Endodermal cell (in vitro differentiated cells): ENCODE results near the gene ANKRD27. TPM values are rescaled to one million over a fixed set of nuclear protein-coding genes. Genes with fewer than 3 reads are reported as not detected.

Experiments
- DNase-seq: peaks from one replicate; pipeline ENCODE4 v3.0.0-alpha.2; 2017
- H3K27ac ChIP-seq: 2 replicates; pipeline ENCODE4 v1.5.1; 2013; ENCODE audit warnings: mild to moderate bottlenecking, low read depth, low read length, moderate library complexity
- H3K27me3 ChIP-seq: 2 replicates; pipeline ENCODE4 v1.6.1; 2013; ENCODE audit warnings: mild to moderate bottlenecking, low read length, moderate library complexity; ENCODE audit not compliant: insufficient read depth, control insufficient read depth, poor library complexity, severe bottlenecking
- H3K36me3 ChIP-seq: 2 replicates; pipeline ENCODE4 v1.7.0; 2013; ENCODE audit warnings: mild to moderate bottlenecking, low read length, moderate library complexity; ENCODE audit not compliant: control insufficient read depth, insufficient read depth
- H3K4me1 ChIP-seq: one replicate; pipeline ENCODE4 v1.7.0; 2013; ENCODE audit warnings: low read length; ENCODE audit not compliant: control insufficient read depth, insufficient read depth
- H3K4me3 ChIP-seq: 2 replicates; pipeline ENCODE4 v1.5.1; 2013; ENCODE audit warnings: mild to moderate bottlenecking, low read length, moderate library complexity
- H3K9ac ChIP-seq: 2 replicates; pipeline ENCODE4 v1.6.1; 2013; ENCODE audit warnings: mild to moderate bottlenecking, low read length, moderate library complexity; ENCODE audit not compliant: poor library complexity, severe bottlenecking; ENCODE audit errors: extremely low read depth
- H3K9me3 ChIP-seq: 2 replicates; pipeline ENCODE4 v1.6.1; 2013; ENCODE audit warnings: mild to moderate bottlenecking, low read length, moderate library complexity; ENCODE audit not compliant: control insufficient read depth
- H3K27ac Mint-ChIP-seq: 2 replicates; pipeline ENCODE4 v1.8.0; 2020; ENCODE audit warnings: mixed read lengths
- H3K27me3 Mint-ChIP-seq: 2 replicates; pipeline ENCODE4 v1.8.0; 2021; ENCODE audit warnings: mild to moderate bottlenecking, mixed read lengths; ENCODE audit not compliant: insufficient read depth
- H3K36me3 Mint-ChIP-seq: 2 replicates; pipeline ENCODE4 v1.8.0; 2020; ENCODE audit warnings: low read depth, mixed read lengths
- H3K4me1 Mint-ChIP-seq: 2 replicates; pipeline ENCODE4 v1.8.0; 2020; ENCODE audit warnings: mixed read lengths
- H3K4me3 Mint-ChIP-seq: 2 replicates; pipeline ENCODE4 v1.8.0; 2020; ENCODE audit warnings: mild to moderate bottlenecking, moderate library complexity, mixed read lengths
- H3K9me3 Mint-ChIP-seq: 2 replicates; pipeline ENCODE4 v1.8.0; 2020; ENCODE audit warnings: mild to moderate bottlenecking, mixed read lengths
- WGBS, 2 experiments: methylation state at CpG; one replicate each; pipeline versions ENCODE4 v1.1.5 to v1.1.7; 2013; ENCODE audit warnings: missing lambda C conversion rate in 2 of 2, mixed read lengths in 1 of 2; ENCODE audit not compliant: insufficient coverage in 1 of 2, insufficient read length in 1 of 2; 5-methylcytosine and 5-hydroxymethylcytosine counted together
- total RNA-seq, 2 donors: library from RNA; stranded (reverse); fragmentation: NEBNext Ultra II Directional in 1 of 2; extraction: Animal tissue kit (Norgen Biotek cat#: 25700) in 1 of 2; gene quantifications; 2 replicates in 1 of 2; 3 replicates in 1 of 2; pipeline ENCODE4 v1.2.1, GENCODE V29; 2021
- TF ChIP-seq, protein P1 (sequence below): fragments of 200-600 bp; sonication (generic); conservative IDR thresholded peaks from 2 replicates; pipeline ENCODE4 v1.5.0; 2021; ENCODE audit warnings: antibody characterized with exemption, mild to moderate bottlenecking

Gene ANKRD27
- total RNA-seq, 2 donors from 2014 or later = 35.1 to 35.9 TPM

DNA sequence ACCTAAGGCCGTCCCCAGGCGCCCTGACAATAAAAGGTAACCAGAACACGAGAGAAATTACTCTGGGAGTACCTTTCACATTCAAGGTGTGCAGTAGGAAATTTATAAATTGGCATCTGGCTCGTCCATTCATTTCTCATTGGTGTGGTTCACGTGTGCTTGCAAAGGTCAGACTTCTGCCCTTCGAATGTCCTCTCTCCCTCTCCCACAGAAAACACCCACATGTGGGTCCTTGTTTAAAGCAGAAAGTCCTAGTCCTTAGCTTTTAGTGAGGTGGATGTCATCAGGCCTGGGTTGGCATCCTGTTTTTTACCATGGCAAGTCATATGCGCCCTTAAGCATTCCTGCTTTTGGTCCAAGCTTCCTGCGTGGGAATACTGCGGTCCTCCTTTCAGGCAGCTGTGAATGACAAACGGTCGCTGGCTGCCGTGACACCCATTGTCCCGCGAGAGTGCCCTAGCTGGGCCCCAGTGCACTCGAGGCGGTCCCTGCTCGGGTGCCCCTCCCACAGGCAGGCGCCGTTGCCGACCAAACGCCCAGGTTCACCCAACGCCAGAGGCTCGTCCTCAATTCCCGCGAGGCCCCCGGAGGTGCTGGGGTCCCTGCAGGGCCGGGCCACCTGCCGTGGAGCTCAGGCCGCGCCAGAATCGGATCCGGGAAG is 16.4 kb upstream of the ANKRD27 start, which contains the start of gene NUDT19:
TSS of gene NUDT19 (plus strand) at position 531 of the 661 bp plus-strand sequence. CDS start 140 bp downstream, outside the sequence.
- no peak for DNase-seq
- H3K4me1 ChIP-seq = no peaks in the 10 kb centered on the region
- H3K4me1 Mint-ChIP-seq = peaks cover 23% of the 10 kb centered on the region
- H3K27ac ChIP-seq = no peak within 1 kb of the TSS
- H3K36me3 Mint-ChIP-seq = peaks cover 15% of the 10 kb centered on the region
- WGBS, 2 experiments = 37 to 45% methylated on average over 23 to 32 of the region's 32 CpGs
- peaks cover 12% of the 10 kb centered on the region for H3K9me3 Mint-ChIP-seq
- H3K27ac Mint-ChIP-seq = no peak within 1 kb of the TSS
- no peaks in the 10 kb centered on the region for H3K36me3 ChIP-seq
- H3K27me3 ChIP-seq = no peaks in the 10 kb centered on the region
- peaks cover 14% of the 10 kb centered on the region for H3K9me3 ChIP-seq
- H3K4me3 ChIP-seq = peak within 1 kb of the TSS; percentile 56
- H3K4me3 Mint-ChIP-seq = peak within 1 kb of the TSS; percentile 52
- peaks cover 5% of the 10 kb centered on the region for H3K27me3 Mint-ChIP-seq
- H3K9ac ChIP-seq = no peak within 1 kb of the TSS
- TF ChIP-seq, protein P1, sequence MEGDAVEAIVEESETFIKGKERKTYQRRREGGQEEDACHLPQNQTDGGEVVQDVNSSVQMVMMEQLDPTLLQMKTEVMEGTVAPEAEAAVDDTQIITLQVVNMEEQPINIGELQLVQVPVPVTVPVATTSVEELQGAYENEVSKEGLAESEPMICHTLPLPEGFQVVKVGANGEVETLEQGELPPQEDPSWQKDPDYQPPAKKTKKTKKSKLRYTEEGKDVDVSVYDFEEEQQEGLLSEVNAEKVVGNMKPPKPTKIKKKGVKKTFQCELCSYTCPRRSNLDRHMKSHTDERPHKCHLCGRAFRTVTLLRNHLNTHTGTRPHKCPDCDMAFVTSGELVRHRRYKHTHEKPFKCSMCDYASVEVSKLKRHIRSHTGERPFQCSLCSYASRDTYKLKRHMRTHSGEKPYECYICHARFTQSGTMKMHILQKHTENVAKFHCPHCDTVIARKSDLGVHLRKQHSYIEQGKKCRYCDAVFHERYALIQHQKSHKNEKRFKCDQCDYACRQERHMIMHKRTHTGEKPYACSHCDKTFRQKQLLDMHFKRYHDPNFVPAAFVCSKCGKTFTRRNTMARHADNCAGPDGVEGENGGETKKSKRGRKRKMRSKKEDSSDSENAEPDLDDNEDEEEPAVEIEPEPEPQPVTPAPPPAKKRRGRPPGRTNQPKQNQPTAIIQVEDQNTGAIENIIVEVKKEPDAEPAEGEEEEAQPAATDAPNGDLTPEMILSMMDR = no peak

DNA sequence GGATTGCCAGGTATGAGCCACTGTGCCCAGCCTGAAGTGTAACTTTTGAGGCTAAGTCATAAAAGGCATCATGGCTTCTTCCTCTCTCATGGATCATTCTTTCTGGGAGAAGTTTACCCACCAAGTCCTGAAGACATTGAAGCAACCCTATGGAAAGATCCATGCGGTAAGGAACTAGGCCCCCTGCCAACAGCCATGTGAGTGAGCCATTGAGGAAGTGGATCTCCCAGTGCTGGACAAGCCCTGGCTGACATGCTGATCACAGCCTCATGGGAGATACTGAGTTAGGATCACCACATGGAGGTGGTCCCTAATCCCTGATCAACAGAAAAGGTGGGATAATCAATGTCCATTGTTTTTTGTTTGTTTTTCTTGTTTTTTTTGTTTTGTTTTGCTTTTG is 13.3 kb upstream of the ANKRD27 start:
- Histone ChIP-seq H3K27ac (no peak overlapping the region), H3K4me3 (no peak overlapping the region), H3K9me3 (peaks cover 9% of the 10 kb centered on the region), H3K27me3 (no peaks in the 10 kb centered on the region), H3K4me1 (no peaks in the 10 kb centered on the region), H3K36me3 (no peaks in the 10 kb centered on the region), H3K9ac (no peak overlapping the region)
- Mint-ChIP-seq H3K27ac (no peak overlapping the region), H3K9me3 (peaks cover 7% of the 10 kb centered on the region), H3K36me3 (peaks cover 7% of the 10 kb centered on the region), H3K4me3 (no peak overlapping the region), H3K27me3 (peaks cover 8% of the 10 kb centered on the region), H3K4me1 (no peaks in the 10 kb centered on the region)
- no peak for DNase-seq
- TF ChIP-seq, protein P1 = no peak
- 91 to 100% methylated on average over 1 of the region's 1 CpG for WGBS, 2 experiments

DNA sequence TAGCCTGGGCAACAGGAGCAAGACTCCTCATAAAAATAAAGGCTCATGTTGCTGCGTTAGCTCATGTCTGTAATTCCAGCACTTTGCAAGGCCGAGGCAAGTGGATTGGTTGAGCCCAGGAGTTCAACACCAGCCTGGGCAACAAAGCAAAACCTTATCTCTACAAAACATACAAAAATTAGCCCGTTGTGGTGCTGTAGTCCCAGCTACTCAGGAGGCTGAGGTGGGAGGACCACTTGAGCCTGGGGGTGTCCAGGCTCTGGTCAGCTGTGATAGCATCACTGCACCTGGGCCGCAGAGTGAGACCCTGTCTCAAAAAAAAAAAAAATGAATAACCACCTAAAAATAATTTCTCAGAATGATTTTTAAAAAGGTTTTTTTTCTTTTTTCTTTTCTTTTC is 12.7 kb upstream of the ANKRD27 start:
- no peaks in the 10 kb centered on the region for H3K27me3 ChIP-seq
- H3K4me1 ChIP-seq = no peaks in the 10 kb centered on the region
- no peaks in the 10 kb centered on the region for H3K36me3 ChIP-seq
- H3K4me3 ChIP-seq = no peak overlapping the region
- no peak overlapping the region for H3K27ac ChIP-seq
- Mint-ChIP-seq H3K9me3 (peaks cover under 1% of the 10 kb centered on the region), H3K4me3 (no peak overlapping the region), H3K36me3 (peaks cover 3% of the 10 kb centered on the region), H3K27me3 (peaks cover 4% of the 10 kb centered on the region), H3K27ac (no peak overlapping the region), H3K4me1 (no peaks in the 10 kb centered on the region)
- H3K9ac ChIP-seq = no peak overlapping the region
- 81 to 99% methylated on average over 3 of the region's 4 CpGs for WGBS, 2 experiments
- no peak for DNase-seq
- H3K9me3 ChIP-seq = peaks cover 3% of the 10 kb centered on the region
- TF ChIP-seq, protein P1 = no peak
